Dedifferentiated amniotic fluid mesenchymal stem cell (primary cell): ENCODE measurements around the gene AGAP4.
"Not testable (repeated sequence)": the region's sequence is repeated elsewhere in the genome, so short reads cannot be mapped to it uniquely, and the experiment has no call there.

Source experiments
- DNase-seq: peaks from one replicate; pipeline ENCODE4 v3.0.0-alpha.2; 2016; ENCODE audit errors: extremely low spot score

AGAP4 gene

DNA sequence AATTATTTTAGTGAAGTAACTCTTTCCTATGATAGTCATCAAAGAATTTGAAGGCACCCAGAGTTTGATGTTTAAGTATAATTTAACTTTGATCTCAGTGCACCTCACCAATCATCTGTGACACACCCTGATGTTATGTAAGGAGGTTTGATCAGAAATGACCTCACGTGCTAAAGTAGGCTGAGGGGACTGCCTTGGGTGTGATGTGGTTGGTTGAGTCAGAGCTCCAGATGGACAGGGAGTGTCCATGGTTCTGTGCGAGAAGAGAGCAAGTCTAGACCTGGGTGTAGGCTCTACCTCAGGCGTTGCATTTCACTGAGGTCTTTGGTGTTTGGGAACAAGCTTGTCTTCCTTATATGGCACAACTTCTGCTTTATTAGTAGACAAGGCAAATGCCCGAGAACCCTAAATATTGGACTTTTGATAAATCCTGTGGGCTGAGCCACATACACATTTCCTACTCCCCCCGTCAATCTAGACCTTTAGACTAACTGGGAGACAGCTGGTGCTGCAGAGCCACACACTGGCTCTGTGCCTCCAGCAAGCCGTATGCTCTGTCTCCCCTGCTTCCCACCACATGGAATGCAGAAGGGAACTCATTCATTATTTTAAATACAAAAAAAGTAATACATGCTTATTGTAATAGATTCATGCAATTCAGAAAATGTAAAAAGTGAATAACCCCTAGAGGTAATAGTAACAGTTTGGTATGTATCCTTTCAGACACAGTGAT, 56.4 kb downstream of the AGAP4 start:
- DNase-seq: not testable (repeated sequence)

DNA sequence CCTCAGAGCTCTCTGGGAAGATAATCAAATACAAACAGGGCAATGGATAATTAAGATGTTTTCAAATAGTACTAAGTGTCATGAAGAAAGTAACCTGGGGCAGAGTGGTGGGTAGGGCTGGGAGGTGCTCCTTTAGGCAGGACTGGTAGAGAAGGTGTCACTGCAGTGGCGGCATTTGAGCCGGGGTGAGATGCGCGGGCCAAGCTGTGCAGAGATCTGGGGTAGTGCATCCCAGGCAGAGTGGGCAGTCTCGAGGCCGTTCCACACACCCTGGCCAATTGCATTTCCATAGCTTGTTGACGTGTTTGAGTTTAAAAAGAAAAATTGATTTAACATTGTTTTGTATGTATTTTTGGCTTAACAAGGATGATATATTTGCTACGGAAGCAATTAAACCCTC, 57.3 kb downstream of the AGAP4 start:
- DNase-seq: not testable (repeated sequence)

DNA sequence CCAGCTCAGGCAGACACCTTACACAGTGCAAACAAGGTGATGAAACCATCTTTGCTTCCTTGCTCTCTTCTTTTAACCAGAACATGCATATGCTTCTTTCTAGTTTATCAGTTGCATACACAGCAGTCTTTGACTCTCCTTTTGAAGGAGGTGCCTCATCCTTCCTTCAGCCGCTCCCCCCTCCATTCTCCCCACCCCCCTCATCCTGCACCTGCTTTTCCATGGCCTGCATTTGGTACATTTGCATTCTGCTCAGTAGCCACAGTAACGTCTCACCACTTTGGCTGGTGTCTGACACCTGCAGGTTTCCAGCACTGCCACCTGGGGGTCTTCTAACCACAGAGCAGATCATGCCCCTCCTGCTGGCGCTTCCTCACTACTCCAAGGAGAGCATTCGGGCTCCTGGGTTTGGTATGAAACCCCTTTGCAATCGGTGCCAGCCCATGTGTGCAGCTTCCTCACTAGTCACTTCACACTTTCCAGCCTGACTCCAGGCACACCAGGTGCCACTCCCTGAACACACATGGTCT, 60.0 kb downstream of the AGAP4 start:
- DNase-seq: not testable (repeated sequence)

DNA sequence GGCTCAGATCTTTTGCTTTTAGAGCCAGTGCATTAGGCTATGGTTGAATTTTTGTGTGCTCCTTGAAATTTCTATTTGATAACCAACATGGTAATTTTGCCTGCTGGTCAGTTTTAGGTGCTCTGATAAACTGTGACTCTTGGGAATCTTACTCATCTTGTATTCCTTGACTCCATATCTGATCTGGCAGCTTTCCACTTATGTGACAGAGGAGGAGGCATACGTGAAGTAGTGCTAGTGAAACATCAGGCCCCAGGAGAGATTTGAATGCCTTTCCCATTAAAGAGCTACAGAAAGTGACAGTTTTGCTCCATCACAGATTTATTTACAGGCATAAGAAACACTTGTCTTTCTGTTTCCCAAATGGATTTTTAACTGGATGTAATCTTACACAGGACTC, 61.1 kb downstream of the AGAP4 start:
- DNase-seq: not testable (repeated sequence)
